ENCODE data around the gene GPAM.

DNA sequence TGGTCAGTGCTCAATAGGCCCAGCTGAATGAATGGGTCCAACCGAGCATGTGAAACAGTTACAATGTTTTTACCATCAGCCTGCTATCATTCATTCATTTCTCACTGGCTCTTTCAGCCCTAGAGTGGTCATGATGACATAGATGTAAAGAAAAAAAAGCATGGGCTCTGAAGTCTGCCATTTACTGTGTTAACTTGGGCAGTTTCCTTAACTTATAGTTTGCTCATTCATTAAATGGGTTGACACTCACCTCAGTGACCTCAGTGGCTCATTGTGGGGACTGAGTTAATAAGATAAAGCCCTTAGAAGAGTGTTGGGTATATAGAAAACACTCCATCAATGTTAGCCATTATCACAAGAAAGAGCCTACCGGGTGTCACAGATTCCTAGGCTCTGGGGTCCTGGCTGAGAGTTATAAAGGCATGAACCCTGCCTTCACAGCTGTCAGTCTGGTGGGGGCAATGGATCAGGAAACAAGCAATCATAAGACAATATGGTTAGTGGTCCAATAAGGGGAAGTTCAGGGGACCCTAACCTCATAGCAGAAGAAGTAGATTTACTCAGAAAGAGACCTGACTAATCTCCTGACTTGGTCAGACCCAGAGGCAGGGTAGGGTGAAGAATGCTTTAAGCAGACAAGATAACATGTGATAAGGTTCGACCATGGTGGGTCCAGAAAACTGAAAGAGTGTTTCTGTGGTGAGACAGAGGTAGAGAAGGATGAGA is 29.7 kb upstream of the GPAM start:
- TF ChIP-seq, protein P1, sequence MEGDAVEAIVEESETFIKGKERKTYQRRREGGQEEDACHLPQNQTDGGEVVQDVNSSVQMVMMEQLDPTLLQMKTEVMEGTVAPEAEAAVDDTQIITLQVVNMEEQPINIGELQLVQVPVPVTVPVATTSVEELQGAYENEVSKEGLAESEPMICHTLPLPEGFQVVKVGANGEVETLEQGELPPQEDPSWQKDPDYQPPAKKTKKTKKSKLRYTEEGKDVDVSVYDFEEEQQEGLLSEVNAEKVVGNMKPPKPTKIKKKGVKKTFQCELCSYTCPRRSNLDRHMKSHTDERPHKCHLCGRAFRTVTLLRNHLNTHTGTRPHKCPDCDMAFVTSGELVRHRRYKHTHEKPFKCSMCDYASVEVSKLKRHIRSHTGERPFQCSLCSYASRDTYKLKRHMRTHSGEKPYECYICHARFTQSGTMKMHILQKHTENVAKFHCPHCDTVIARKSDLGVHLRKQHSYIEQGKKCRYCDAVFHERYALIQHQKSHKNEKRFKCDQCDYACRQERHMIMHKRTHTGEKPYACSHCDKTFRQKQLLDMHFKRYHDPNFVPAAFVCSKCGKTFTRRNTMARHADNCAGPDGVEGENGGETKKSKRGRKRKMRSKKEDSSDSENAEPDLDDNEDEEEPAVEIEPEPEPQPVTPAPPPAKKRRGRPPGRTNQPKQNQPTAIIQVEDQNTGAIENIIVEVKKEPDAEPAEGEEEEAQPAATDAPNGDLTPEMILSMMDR (IDR thresholded peaks at IDR 0.05): no peak
- no peak for TF ChIP-seq EZH2 (IDR thresholded peaks at IDR 0.05; ENCODE audit: borderline replicate concordance, insufficient read depth, low read depth, low read length, poor library complexity, severe bottlenecking)
